ENCODE results near the gene ZNF227. TPM values are rescaled to one million over a fixed set of nuclear protein-coding genes. Genes with fewer than 3 reads are reported as not detected.

Gene ZNF227
- total and polyA plus RNA-seq, 2 donors (not counting 3 experiments of a cell fraction or from before 2014, with no cell fraction given): 3.4 to 17.8 TPM

DNA sequence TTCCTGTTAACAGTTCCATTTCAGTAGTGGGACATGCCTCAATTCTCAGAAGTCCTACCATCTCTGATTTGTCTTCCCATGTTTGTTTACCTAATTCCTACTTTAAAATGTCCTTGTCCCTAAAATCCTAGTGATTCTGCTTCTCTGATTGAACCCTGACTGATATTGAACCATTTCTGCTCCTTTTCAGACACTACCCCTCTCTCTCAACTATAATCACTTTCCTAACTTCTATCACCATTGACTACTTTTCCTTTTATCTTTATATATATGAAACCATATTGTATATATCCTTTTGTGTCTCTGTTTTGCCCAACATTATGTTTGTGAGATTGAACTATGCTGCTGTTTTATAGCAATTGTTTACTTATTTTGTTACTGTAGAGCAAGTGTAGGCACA, 15.6 kb upstream of the ZNF227 start:
- no TSS peak for BruUV-seq (replicated peaks)
- no peak overlapping the region for H3K9ac ChIP-seq (replicated peaks; ENCODE audit: extremely low read depth, insufficient read depth, low read length)
- H3K36me3 ChIP-seq (ENCODE audit: control insufficient read depth in 2 of 2, extremely low read depth in 1 of 2, insufficient read depth in 2 of 2, low read length in 2 of 2): no peaks in the 10 kb centered on the region
- no peaks in the 10 kb centered on the region for H4K20me1 ChIP-seq (replicated peaks; ENCODE audit: control insufficient read depth, extremely low read depth, insufficient read depth, low read length)
- intact Hi-C loops (cut with micrococcal nuclease) (no loop called here), dilution Hi-C loops (cut with MboI; ENCODE audit: extremely low pct_ligation_motif_present, low sequenced_read_pairs) (no loop called here)
- DNase-seq (ENCODE audit: low read depth, low spot score): no peak
- no peaks in the 10 kb centered on the region for H3K4me1 ChIP-seq (ENCODE audit: control insufficient read depth, extremely low read depth, insufficient read depth, low read length)
- H3K27ac ChIP-seq (ENCODE audit: insufficient read depth, low read depth, low read length): no peak overlapping the region
- H3K9me1 ChIP-seq (replicated peaks; ENCODE audit: control insufficient read depth, extremely low read depth, insufficient read depth, low read length): no peaks in the 10 kb centered on the region
- H3K9me3 ChIP-seq (replicated peaks; ENCODE audit: control insufficient read depth, insufficient read depth, low read length): no peaks in the 10 kb centered on the region
- POLR2A ChIA-PET: no interaction called here
- H3K4me2 ChIP-seq (ENCODE audit: insufficient read depth, low read length): no peak overlapping the region
- TF ChIP-seq JUN (IDR thresholded peaks at IDR 0.05; ENCODE audit: borderline replicate concordance, insufficient read depth, insufficient read length, low read depth) (no peak), FOS (IDR thresholded peaks at IDR 0.05; ENCODE audit: borderline replicate concordance, insufficient read depth, low read length) (no peak), MAX (IDR thresholded peaks at IDR 0.05; ENCODE audit: insufficient read depth, insufficient read length) (no peak), MYC (IDR thresholded peaks at IDR 0.05; ENCODE audit: low read depth, low read length) (no peak), EZH2 (IDR thresholded peaks at IDR 0.05; ENCODE audit: borderline replicate concordance, low read depth, low read length, severe bottlenecking) (no peak), GATA2 (IDR thresholded peaks at IDR 0.05; ENCODE audit: insufficient read depth, insufficient read length, low read depth, low read length) (no peak), POLR2AphosphoS5 (IDR thresholded peaks at IDR 0.05; ENCODE audit: insufficient read depth, low read depth, low read length) (no peak), POLR2A (IDR thresholded peaks at IDR 0.05; ENCODE audit: low read depth, low read length) (no peak)
- TF ChIP-seq, protein P1, sequence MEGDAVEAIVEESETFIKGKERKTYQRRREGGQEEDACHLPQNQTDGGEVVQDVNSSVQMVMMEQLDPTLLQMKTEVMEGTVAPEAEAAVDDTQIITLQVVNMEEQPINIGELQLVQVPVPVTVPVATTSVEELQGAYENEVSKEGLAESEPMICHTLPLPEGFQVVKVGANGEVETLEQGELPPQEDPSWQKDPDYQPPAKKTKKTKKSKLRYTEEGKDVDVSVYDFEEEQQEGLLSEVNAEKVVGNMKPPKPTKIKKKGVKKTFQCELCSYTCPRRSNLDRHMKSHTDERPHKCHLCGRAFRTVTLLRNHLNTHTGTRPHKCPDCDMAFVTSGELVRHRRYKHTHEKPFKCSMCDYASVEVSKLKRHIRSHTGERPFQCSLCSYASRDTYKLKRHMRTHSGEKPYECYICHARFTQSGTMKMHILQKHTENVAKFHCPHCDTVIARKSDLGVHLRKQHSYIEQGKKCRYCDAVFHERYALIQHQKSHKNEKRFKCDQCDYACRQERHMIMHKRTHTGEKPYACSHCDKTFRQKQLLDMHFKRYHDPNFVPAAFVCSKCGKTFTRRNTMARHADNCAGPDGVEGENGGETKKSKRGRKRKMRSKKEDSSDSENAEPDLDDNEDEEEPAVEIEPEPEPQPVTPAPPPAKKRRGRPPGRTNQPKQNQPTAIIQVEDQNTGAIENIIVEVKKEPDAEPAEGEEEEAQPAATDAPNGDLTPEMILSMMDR (IDR thresholded peaks at IDR 0.05; ENCODE audit: extremely low read depth in 1 of 2, insufficient read depth in 1 of 2, low read depth in 1 of 2, low read length in 2 of 2): no peak
- CTCF ChIA-PET: no interaction called here
- no peak overlapping the region for H3K4me3 ChIP-seq (replicated peaks in 1 of 3; ENCODE audit: insufficient read depth in 1 of 3, low read depth in 1 of 3, low read length in 3 of 3)
- no peak overlapping the region for H2AFZ ChIP-seq (ENCODE audit: low read depth, low read length)
- FAIRE-seq: no peak
- H3K27me3 ChIP-seq (ENCODE audit: control insufficient read depth in 2 of 2, insufficient read depth in 2 of 2, low read length in 2 of 2): no peaks in the 10 kb centered on the region
- H3K79me2 ChIP-seq (ENCODE audit: control insufficient read depth, insufficient read depth, low read length): no peaks in the 10 kb centered on the region

Measured in endothelial cell of umbilical vein (primary cell).